NCI-H2029 treated with DMSO at 0.1 percent for 48 hours (cell line): ENCODE results near the gene ANGPTL7.

Experiments used
- DNase-seq: peaks from one replicate; lab custom pipeline; 2025; lab: John Stamatoyannopoulos, UW

Gene ANGPTL7

DNA sequence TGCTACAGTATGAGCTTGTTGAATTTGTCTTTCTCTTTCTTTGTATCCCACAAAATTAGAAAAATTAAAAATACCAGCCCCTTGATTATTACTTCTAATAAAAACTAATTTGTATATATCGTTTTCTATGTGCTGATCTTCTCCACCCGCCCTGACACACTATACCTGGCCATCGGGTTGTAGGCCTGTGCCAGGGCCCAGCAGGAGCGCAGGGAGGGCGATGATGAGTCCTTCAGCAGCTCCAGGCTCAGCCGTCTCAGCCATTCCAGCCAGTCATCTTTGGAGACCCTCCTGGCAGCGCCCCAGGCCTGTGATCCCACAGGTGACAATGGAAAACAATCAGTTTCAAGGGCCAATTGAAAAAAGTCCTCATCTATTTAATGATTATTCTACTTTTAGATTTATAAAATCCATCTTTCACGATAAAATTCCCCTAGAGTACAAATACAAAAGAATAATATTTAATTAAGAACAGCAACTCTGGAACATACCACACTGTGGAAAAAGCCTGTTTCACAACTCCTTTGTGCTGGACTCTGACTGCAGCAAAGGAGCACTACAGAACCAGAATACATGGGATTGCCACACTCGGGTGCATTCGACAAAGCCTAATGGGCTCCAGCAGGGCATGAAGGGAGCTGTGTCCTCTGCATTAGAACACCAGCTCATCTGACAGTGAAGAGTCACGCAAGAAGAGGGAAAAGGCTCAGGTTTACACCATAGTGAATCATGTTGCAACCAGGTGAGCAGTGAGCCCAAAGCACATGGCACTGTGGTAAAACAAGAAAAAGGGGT lies 15.4 kb downstream of the ANGPTL7 start:
- no peak for DNase-seq

- DNase-seq: no peak
Measured at GRCh38 chr1:11207898-11208611, 18.9 kb downstream of the ANGPTL7 start.

DNA sequence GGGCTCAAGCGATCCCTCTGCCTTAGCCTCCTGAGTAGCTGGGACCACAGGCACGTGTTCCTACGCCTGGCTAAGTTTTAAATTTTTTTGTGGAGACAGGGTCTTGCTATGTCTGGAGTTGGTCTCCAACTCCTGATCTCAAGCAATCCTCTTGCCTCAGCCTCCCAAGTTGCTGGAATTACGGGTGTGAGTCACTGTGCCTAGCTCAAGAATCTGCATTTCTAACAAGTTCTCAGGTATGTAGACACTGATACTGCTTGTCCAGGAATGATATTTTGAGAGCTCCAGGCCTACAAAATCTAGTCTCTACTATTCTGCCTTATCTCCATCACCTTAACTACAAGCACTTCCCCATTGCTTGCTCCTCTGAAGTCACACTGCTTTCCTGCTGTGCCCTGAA lies 22.3 kb downstream of the ANGPTL7 start:
- no peak for DNase-seq

DNA sequence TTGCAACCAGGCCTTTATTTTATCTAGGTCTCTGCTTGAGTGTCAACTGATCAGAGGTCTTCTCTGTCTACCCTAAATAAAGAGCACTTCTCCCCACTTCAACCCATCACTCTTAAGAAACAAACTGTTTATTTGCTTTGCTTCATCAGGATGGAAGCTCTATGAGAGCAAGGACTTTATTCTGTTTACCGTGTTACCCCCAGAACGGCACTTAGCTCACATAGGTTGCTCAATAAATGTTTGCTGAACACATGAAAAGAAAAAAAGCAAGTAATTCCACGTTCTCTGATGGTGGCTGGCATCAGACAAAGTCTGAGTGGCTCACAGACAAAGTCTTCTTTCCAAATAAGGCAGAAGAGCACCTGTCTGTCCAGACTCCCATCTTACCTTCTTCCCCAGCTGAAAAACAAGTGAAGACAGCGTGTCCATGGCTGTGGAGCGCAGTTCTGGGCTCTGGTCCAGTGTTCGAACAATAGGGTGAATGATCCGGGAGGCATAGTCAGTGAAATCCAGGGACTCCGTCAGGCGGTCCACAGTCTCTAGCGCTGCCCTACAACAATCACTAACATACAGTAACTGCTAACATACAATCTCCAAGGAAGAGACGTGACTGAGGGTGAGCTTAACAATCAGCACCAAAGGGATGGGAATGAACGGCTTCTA lies 22.9 kb downstream of the ANGPTL7 start:
- no peak for DNase-seq

DNA sequence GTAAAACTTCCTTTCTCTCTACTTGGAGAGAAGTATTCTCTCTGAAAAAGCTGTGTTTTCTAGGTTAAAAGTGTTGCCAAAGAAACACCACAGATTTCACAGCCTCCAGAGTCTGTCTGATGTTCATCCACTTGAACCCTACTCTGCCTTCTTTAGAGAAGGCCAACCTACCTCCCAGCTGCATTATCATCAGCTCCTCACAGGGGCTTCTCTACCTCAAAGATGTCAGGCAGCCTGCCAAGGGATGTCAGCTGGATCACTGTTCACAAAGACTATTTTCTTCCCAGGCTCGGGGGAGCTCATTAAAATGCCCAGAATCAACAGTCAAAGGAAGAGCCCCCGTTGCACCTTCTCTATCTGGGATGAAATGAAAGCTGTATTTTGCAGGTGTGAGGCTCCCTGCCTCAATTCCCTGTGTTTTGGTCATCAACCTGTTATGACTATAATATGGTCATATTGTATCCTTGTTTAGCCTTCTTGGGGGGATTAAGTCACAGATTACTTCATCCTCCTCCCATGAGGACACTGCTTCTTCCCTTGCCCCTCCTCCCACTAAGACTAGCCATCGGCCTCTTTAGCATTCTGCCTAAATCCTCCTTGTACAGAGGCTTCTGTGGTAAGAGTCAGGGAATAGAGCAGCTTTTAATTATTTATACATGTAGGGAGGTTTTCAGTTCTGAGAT lies 25.7 kb downstream of the ANGPTL7 start:
- no peak for DNase-seq

GRCh38 chr1:11215381-11216005 lies 26.3 kb downstream of the ANGPTL7 start:
- DNase-seq: no peak

- DNase-seq: no peak
Measured at GRCh38 chr1:11216074-11216473, 26.9 kb downstream of the ANGPTL7 start.

GRCh38 chr1:11227106-11228077 lies 38.2 kb downstream of the ANGPTL7 start:
- no peak for DNase-seq

DNA sequence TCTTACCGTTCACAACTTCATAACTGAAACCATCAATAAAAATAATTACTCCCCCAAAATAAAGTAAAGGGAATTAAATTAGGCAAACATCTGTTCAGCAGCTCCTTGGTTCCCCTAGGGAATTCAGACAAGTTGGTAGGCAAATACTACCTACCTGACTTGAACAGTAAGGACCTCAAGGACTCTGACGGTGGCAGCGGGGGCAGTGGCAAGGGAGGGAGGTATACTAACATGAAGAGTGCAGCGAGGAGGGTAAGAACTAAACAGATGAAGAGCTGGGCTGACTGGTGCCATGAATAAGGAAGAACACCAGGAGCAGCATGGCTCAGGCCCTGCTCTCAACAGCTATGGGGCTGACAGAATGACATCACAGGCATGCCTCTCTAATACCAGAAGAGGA lies 40.0 kb downstream of the ANGPTL7 start:
- no peak for DNase-seq

- no peak for DNase-seq
Measured at GRCh38 chr1:11233208-11233607, 44.1 kb downstream of the ANGPTL7 start.

DNA sequence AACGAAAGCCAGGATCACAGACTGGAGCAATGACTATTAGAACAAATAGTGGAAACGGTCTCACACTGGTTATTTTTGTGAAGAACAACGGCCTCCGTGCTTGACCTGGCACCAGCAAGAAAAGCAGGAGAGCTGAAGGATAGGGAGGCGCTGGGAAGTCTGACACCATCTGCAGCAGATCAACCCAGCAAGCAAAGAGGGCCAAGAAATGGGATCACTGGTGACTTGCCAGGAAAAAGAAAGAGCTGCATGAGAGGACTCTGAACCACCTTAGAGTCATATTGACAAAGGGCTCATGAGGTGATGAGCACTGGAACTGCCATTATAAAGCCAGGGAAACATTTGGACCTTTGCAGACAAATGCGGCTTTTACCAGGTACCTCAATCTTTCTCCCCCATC lies 48.2 kb downstream of the ANGPTL7 start:
- no peak for DNase-seq

- no peak for DNase-seq
Measured at GRCh38 chr1:11238311-11238710, 49.2 kb downstream of the ANGPTL7 start.

GRCh38 chr1:11245248-11245647 lies 56.1 kb downstream of the ANGPTL7 start:
- DNase-seq: no peak
